ENCODE results near the gene UBE2G1.

DNA sequence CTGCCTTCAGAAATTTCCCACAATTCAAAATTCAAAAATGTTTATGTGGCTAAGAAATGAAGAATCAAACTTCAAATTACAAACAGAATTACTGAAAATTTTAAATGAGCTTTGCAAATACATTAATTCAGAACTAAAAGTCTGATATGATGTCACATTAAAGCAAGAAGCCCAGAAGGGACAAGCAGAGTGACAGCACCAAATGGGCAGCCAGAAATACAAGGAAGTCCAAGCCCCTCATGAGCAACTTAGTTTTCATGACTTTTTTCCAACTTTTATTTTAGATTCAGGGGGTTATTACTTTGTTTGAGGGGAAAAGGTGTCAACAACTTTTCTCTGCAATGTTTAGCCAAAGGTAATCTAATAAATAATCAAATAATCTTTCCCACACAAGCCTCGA is 21.5 kb downstream of the UBE2G1 start:
- TF ChIP-seq, protein P1, sequence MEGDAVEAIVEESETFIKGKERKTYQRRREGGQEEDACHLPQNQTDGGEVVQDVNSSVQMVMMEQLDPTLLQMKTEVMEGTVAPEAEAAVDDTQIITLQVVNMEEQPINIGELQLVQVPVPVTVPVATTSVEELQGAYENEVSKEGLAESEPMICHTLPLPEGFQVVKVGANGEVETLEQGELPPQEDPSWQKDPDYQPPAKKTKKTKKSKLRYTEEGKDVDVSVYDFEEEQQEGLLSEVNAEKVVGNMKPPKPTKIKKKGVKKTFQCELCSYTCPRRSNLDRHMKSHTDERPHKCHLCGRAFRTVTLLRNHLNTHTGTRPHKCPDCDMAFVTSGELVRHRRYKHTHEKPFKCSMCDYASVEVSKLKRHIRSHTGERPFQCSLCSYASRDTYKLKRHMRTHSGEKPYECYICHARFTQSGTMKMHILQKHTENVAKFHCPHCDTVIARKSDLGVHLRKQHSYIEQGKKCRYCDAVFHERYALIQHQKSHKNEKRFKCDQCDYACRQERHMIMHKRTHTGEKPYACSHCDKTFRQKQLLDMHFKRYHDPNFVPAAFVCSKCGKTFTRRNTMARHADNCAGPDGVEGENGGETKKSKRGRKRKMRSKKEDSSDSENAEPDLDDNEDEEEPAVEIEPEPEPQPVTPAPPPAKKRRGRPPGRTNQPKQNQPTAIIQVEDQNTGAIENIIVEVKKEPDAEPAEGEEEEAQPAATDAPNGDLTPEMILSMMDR (IDR thresholded peaks at IDR 0.05): no peak
- TF ChIP-seq POLR2A (IDR thresholded peaks at IDR 0.05): no peak
